ENCODE measurements around the gene EPS8L3. TPM values are rescaled to one million over a fixed set of nuclear protein-coding genes. Genes with fewer than 3 reads are reported as not detected.
A peak's percentile ranks its signal among the peaks of the same experiment; 100 is the strongest.

EPS8L3 gene
- total and polyA plus RNA-seq, 9 of the 15 experiments (the other 6 are each of a cell fraction or from before 2014, with no cell fraction given) = 0.09 to 0.42 (median 0.14) TPM; not detected in 5

GRCh38 chr1:109788695-109789521 is 25.2 kb upstream of the EPS8L3 start (continued):
- TF ChIP-seq RAD21 (CRISPR knock-in tag; conservative IDR thresholded peaks at IDR 0.05 in 1 of 2, IDR thresholded peaks at IDR 0.05 in 1 of 2) (peak in 1 of 2 experiments; percentile 54; a peak in 2 of 4 replicates), E2F4 (CRISPR knock-in tag; IDR thresholded peaks at IDR 0.05; ENCODE audit: low read depth) (no peak), MTA1 (IDR thresholded peaks at IDR 0.05; ENCODE audit: borderline replicate concordance) (peak; percentile 54; the same call in 1 of the 2 replicates), KAT7 (CRISPR knock-in tag; IDR thresholded peaks at IDR 0.05; ENCODE audit: borderline replicate concordance) (no peak), SMARCA4 (IDR thresholded peaks at IDR 0.05) (peak; percentile 52), XRCC3 (IDR thresholded peaks at IDR 0.05) (no peak), COPS2 (conservative IDR thresholded peaks at IDR 0.05) (no peak), ESRRB (CRISPR knock-in tag; IDR thresholded peaks at IDR 0.05; ENCODE audit: borderline replicate concordance) (no peak), CBFA2T3 (IDR thresholded peaks at IDR 0.05) (0 out of 2 replicates have a peak, but pooled peaks have one; percentile 6), CHCHD3 (CRISPR knock-in tag; IDR thresholded peaks at IDR 0.05) (no peak), ZKSCAN1 (IDR thresholded peaks at IDR 0.05; ENCODE audit: low read depth, low read length) (no peak), ARID1B (IDR thresholded peaks at IDR 0.05) (peak; percentile 38; the same call in 1 of the 2 replicates), ZC3H4 (CRISPR knock-in tag; IDR thresholded peaks at IDR 0.05; ENCODE audit: borderline replicate concordance) (no peak), NR2C2 (CRISPR knock-in tag; IDR thresholded peaks at IDR 0.05) (no peak), NR2C2 (tag; IDR thresholded peaks at IDR 0.05) (no peak), NRF1 (conservative IDR thresholded peaks at IDR 0.05 in 1 of 2, IDR thresholded peaks at IDR 0.05 in 1 of 2) (0 out of 4 replicates have a peak, but pooled peaks of 1 of the 2 experiments have one; percentile 21), CTBP1 (IDR thresholded peaks at IDR 0.05; ENCODE audit: borderline replicate concordance) (peak; percentile 99), SOX6 (IDR thresholded peaks at IDR 0.05) (peak; percentile 15; the same call in 1 of the 2 replicates), PKNOX1 (IDR thresholded peaks at IDR 0.05) (peak; percentile 16; the same call in 1 of the 2 replicates)
